Measurements from ENCODE around the gene TMEM53. TPM values are rescaled to one million over a fixed set of nuclear protein-coding genes. Genes with fewer than 3 reads are reported as not detected.
A peak's percentile ranks its signal among the peaks of the same experiment; 100 is the strongest.

Gene TMEM53
- total RNA-seq, 2 experiments from 2014 or later: 0.64 to 1.2 TPM

GRCh38 chr1:44696789-44697345 lies 22.6 kb upstream of the TMEM53 start:
- Mint-ChIP-seq H3K4me3 (peak overlapping the region; percentile 70), H3K27ac (peak overlapping the region; percentile 84), H3K36me3 (ENCODE audit: low read depth) (no peaks in the 10 kb centered on the region), H3K4me1 (ENCODE audit: low read depth) (peaks cover 14% of the 10 kb centered on the region), H3K9me3 (no peaks in the 10 kb centered on the region), H3K27me3 (no peaks in the 10 kb centered on the region)
- DNase-seq: peak in 12 of 14 experiments; percentile 8 to 65 (median 36)
- no peaks in the 10 kb centered on the region for H3K36me3 ChIP-seq (ENCODE audit: insufficient read depth, low read length)
- peak; percentile 98 for ATAC-seq (ENCODE audit: poor library complexity)
- peak overlapping the region; percentile 5 for H3K4me3 ChIP-seq (ENCODE audit: low read length)
- POLR2A ChIA-PET: interaction anchor here (0.8 to 2.6 kb wide), 15 partner anchors 9 to 989 kb away, joined by 3 to 16 read pairs (median 4); partner anchors contain the start of genes ARMH1, GPBP1L1, MUTYH and RNU5D-1
- CTCF ChIA-PET: interaction anchor here (1.1 kb wide), 1 partner anchor 10 kb away, joined by 3 read pairs; no protein-coding TSS in a partner anchor
- H3K9me3 ChIP-seq (ENCODE audit: control insufficient read depth in 1 of 2, insufficient read depth in 1 of 2, low read length in 2 of 2): no peaks in the 10 kb centered on the region
- no peak for TF ChIP-seq CTCF (IDR thresholded peaks at IDR 0.05)
- peaks cover 16% of the 10 kb centered on the region for H3K4me1 ChIP-seq (ENCODE audit: insufficient read depth, low read length)
- intact Hi-C loops (cut with DNase I, micrococcal nuclease): no loop called here
- H3K27ac ChIP-seq (ENCODE audit: low read depth in 1 of 2, low read length in 2 of 2): peak overlapping the region; percentile 36 to 74
- H3K27me3 ChIP-seq (ENCODE audit: control insufficient read depth in 1 of 2, insufficient read depth in 2 of 2, low read length in 2 of 2): no peaks in the 10 kb centered on the region

GRCh38 chr1:44696101-44696500 lies 21.8 kb upstream of the TMEM53 start:
- Mint-ChIP-seq H3K27me3 (peaks cover 5% of the 10 kb centered on the region), H3K36me3 (ENCODE audit: low read depth) (no peaks in the 10 kb centered on the region), H3K4me1 (ENCODE audit: low read depth) (peaks cover 14% of the 10 kb centered on the region), H3K4me3 (no peak overlapping the region), H3K27ac (peak overlapping the region; percentile 84), H3K9me3 (no peaks in the 10 kb centered on the region)
- ATAC-seq (ENCODE audit: poor library complexity): no peak
- H3K4me3 ChIP-seq (ENCODE audit: low read length): no peak overlapping the region
- DNase-seq: no peak
- no peak for TF ChIP-seq CTCF (IDR thresholded peaks at IDR 0.05)
- peaks cover 16% of the 10 kb centered on the region for H3K4me1 ChIP-seq (ENCODE audit: insufficient read depth, low read length)
- no peaks in the 10 kb centered on the region for H3K9me3 ChIP-seq (ENCODE audit: control insufficient read depth in 1 of 2, insufficient read depth in 1 of 2, low read length in 2 of 2)
- peak overlapping the region in 1 of 2 donors; percentile 74 for H3K27ac ChIP-seq (ENCODE audit: low read depth in 1 of 2, low read length in 2 of 2)
- H3K36me3 ChIP-seq (ENCODE audit: insufficient read depth, low read length): no peaks in the 10 kb centered on the region
- no peaks in the 10 kb centered on the region for H3K27me3 ChIP-seq (ENCODE audit: control insufficient read depth in 1 of 2, insufficient read depth in 2 of 2, low read length in 2 of 2)
- intact Hi-C loops (cut with DNase I, micrococcal nuclease): no loop called here
- ChIA-PET POLR2A (interaction anchor here (0.8 to 2.6 kb wide), 14 partner anchors 8 to 990 kb away, joined by 3 to 16 read pairs (median 4); partner anchors contain the start of genes ARMH1, GPBP1L1, MUTYH and RNU5D-1), CTCF (interaction anchor here (1.1 kb wide), 1 partner anchor 10 kb away, joined by 3 read pairs; no protein-coding TSS in a partner anchor)

GRCh38 chr1:44695671-44696070 lies 21.4 kb upstream of the TMEM53 start:
- no peak overlapping the region for H3K4me3 Mint-ChIP-seq
- intact Hi-C loops (cut with DNase I, micrococcal nuclease): no loop called here
- no peak for TF ChIP-seq CTCF (IDR thresholded peaks at IDR 0.05)
- no peaks in the 10 kb centered on the region for H3K9me3 ChIP-seq (ENCODE audit: control insufficient read depth in 1 of 2, insufficient read depth in 1 of 2, low read length in 2 of 2)
- no peaks in the 10 kb centered on the region for H3K9me3 Mint-ChIP-seq
- H3K36me3 ChIP-seq (ENCODE audit: insufficient read depth, low read length): no peaks in the 10 kb centered on the region
- H3K27ac ChIP-seq (ENCODE audit: low read depth in 1 of 2, low read length in 2 of 2): no peak overlapping the region
- no peak overlapping the region for H3K4me3 ChIP-seq (ENCODE audit: low read length)
- H3K4me1 ChIP-seq (ENCODE audit: insufficient read depth, low read length): peaks cover 16% of the 10 kb centered on the region
- ChIA-PET POLR2A (interaction anchor here (0.8 to 2.6 kb wide), 4 partner anchors 12 to 644 kb away, joined by 3 to 16 read pairs (median 10); partner anchors contain the start of genes ARMH1, MUTYH, TMEM53 and TOE1), CTCF (interaction anchor here (0.8 kb wide), 1 partner anchor 49 kb away, joined by 4 read pairs; no protein-coding TSS in a partner anchor)
- DNase-seq: no peak
- no peak overlapping the region for H3K27ac Mint-ChIP-seq
- no peaks in the 10 kb centered on the region for H3K27me3 ChIP-seq (ENCODE audit: control insufficient read depth in 1 of 2, insufficient read depth in 2 of 2, low read length in 2 of 2)
- H3K27me3 Mint-ChIP-seq: peaks cover 5% of the 10 kb centered on the region
- H3K4me1 Mint-ChIP-seq (ENCODE audit: low read depth): peaks cover 14% of the 10 kb centered on the region
- no peaks in the 10 kb centered on the region for H3K36me3 Mint-ChIP-seq (ENCODE audit: low read depth)
- no peak for ATAC-seq (ENCODE audit: poor library complexity)

Measured in CD4-positive, alpha-beta T cell (primary cell).